NT2/D1 (cell line): ENCODE measurements around the gene SLC1A7.

Experiments
- SUZ12 ChIP-seq: IDR thresholded peaks from 2 replicates; pipeline ENCODE4 v1.6.1; 2011; ENCODE audit not compliant: insufficient read length, insufficient read depth; ENCODE audit errors: extremely low read depth
- ZNF274 ChIP-seq: IDR thresholded peaks from 2 replicates; pipeline ENCODE4 v1.6.1; 2011; ENCODE audit warnings: mild to moderate bottlenecking, low read depth, low read length

GRCh38 chr1:53183095-53183990 is 40.9 kb upstream of the SLC1A7 start:
- TF ChIP-seq SUZ12 (no peak), ZNF274 (no peak)
